ENCODE measurements around the gene GATA6.

Gene GATA6

GRCh38 chr18:22166069-22166950, 3.1 kb upstream of the GATA6 start:
- no peak for DNase-seq (ENCODE audit: low spot score)

- no peak for DNase-seq (ENCODE audit: low spot score)
Measured at GRCh38 chr18:22167091-22167470, 2.3 kb upstream of the GATA6 start.

- DNase-seq (ENCODE audit: low spot score) = no peak
Measured at GRCh38 chr18:22167471-22168241, 1.7 kb upstream of the GATA6 start.

- DNase-seq (ENCODE audit: low spot score) = no peak
Measured at GRCh38 chr18:22168360-22168921, 948 bp upstream of the GATA6 start.

GRCh38 chr18:22169889-22170420, 566 bp downstream of the GATA6 start:
- no peak for DNase-seq (ENCODE audit: low spot score)

- DNase-seq (ENCODE audit: low spot score) = no peak
Measured at GRCh38 chr18:22170421-22171257, 1.2 kb downstream of the GATA6 start.

- no peak for DNase-seq (ENCODE audit: low spot score)
Measured at GRCh38 chr18:22171258-22172119, 2.1 kb downstream of the GATA6 start.

- no peak for DNase-seq (ENCODE audit: low spot score)
Measured at GRCh38 chr18:22172120-22172582, 2.8 kb downstream of the GATA6 start.

GRCh38 chr18:22172594-22173049, 3.2 kb downstream of the GATA6 start:
- DNase-seq (ENCODE audit: low spot score) = no peak

GRCh38 chr18:22173221-22173927, 4.0 kb downstream of the GATA6 start:
- no peak for DNase-seq (ENCODE audit: low spot score)

GRCh38 chr18:22173928-22174301, 4.5 kb downstream of the GATA6 start:
- DNase-seq (ENCODE audit: low spot score) = no peak

- no peak for DNase-seq (ENCODE audit: low spot score)
Measured at GRCh38 chr18:22174341-22175145, 5.2 kb downstream of the GATA6 start.

GRCh38 chr18:22175346-22175745, 6.0 kb downstream of the GATA6 start:
- no peak for DNase-seq (ENCODE audit: low spot score)

GRCh38 chr18:22176420-22177326, 7.3 kb downstream of the GATA6 start:
- DNase-seq (ENCODE audit: low spot score) = no peak

GRCh38 chr18:22177327-22177871, 8.0 kb downstream of the GATA6 start:
- no peak for DNase-seq (ENCODE audit: low spot score)

GRCh38 chr18:22179174-22179573, 9.8 kb downstream of the GATA6 start:
- DNase-seq (ENCODE audit: low spot score) = no peak

GRCh38 chr18:22179631-22180030, 10.2 kb downstream of the GATA6 start:
- DNase-seq (ENCODE audit: low spot score) = no peak

- no peak for DNase-seq (ENCODE audit: low spot score)
Measured at GRCh38 chr18:22180722-22181121, 11.3 kb downstream of the GATA6 start.

Data from germinal center (tissue), 1 donor.